H9 (cell line): Measurements from ENCODE around the gene UBXN11. TPM values are rescaled to one million over a fixed set of nuclear protein-coding genes. Genes with fewer than 3 reads are reported as not detected.

ENCODE experiments used
- DNase-seq: peaks from one replicate; pipeline ENCODE4 v3.0.0-alpha.2; 2017
- H2AFZ ChIP-seq: one replicate; pipeline ENCODE4 v1.6.1; 2013; ENCODE audit warnings: mild to moderate bottlenecking, low read length, control low read depth, moderate library complexity
- H2AK5ac ChIP-seq: 2 replicates; pipeline ENCODE4 v1.6.1; 2013; ENCODE audit warnings: low read length, control low read depth, mixed read lengths; ENCODE audit not compliant: insufficient read length
- H2BK120ac ChIP-seq: one replicate; pipeline ENCODE4 v1.6.1; 2013; ENCODE audit warnings: low read depth, mild to moderate bottlenecking, low read length, control low read depth, inconsistent platforms; ENCODE audit not compliant: poor library complexity, severe bottlenecking
- H2BK12ac ChIP-seq: 2 replicates; pipeline ENCODE4 v1.6.1; 2013; ENCODE audit warnings: low read length, control low read depth, mixed read lengths, low read depth; ENCODE audit not compliant: insufficient read length
- H2BK15ac ChIP-seq: 2 replicates; pipeline ENCODE4 v1.6.1; 2013; ENCODE audit warnings: low read depth, low read length, control low read depth
- H2BK20ac ChIP-seq: one replicate; pipeline ENCODE4 v1.6.1; 2013; ENCODE audit warnings: low read depth, mild to moderate bottlenecking, low read length, control low read depth, inconsistent platforms; ENCODE audit not compliant: poor library complexity, severe bottlenecking
- H2BK5ac ChIP-seq: 2 replicates; pipeline ENCODE4 v1.6.1; 2013; ENCODE audit warnings: low read length, control low read depth, mixed read lengths; ENCODE audit not compliant: insufficient read length
- H3K14ac ChIP-seq: 2 replicates; pipeline ENCODE4 v1.6.1; 2013; ENCODE audit warnings: low read length, control low read depth; ENCODE audit not compliant: insufficient read depth
- H3K18ac ChIP-seq: 2 replicates; pipeline ENCODE4 v1.6.1; 2013; ENCODE audit warnings: low read depth, mild to moderate bottlenecking, mixed read lengths, low read length, control low read depth; ENCODE audit not compliant: insufficient read length
- H3K23ac ChIP-seq: 2 replicates; pipeline ENCODE4 v1.6.1; 2013; ENCODE audit warnings: low read length, control low read depth, mixed read lengths, low read depth; ENCODE audit not compliant: insufficient read length
- H3K23me2 ChIP-seq: 2 replicates; pipeline ENCODE4 v1.6.1; 2013; ENCODE audit warnings: low read depth, mild to moderate bottlenecking, mixed read lengths, low read length, control low read depth; ENCODE audit not compliant: insufficient read length, poor library complexity, severe bottlenecking
- H3K27ac ChIP-seq: 2 replicates; pipeline ENCODE4 v1.5.1; 2013; ENCODE audit warnings: low read length, control low read depth, mixed read lengths, low read depth; ENCODE audit not compliant: insufficient read length
- H3K27me3 ChIP-seq: 2 replicates; pipeline ENCODE4 v1.6.1; 2013; ENCODE audit warnings: low read length, control low read depth, inconsistent platforms; ENCODE audit not compliant: insufficient read depth
- H3K4ac ChIP-seq: 2 replicates; pipeline ENCODE4 v1.6.1; 2013; ENCODE audit warnings: low read depth, mild to moderate bottlenecking, control low read depth, inconsistent platforms, low read length, moderate library complexity
- H3K4me1 ChIP-seq: 2 replicates; pipeline ENCODE4 v1.6.1; 2013; ENCODE audit warnings: low read length, control low read depth, inconsistent platforms; ENCODE audit not compliant: insufficient read depth
- H3K4me2 ChIP-seq: 2 replicates; pipeline ENCODE4 v1.6.1; 2013; ENCODE audit warnings: low read length, control low read depth, mixed read lengths; ENCODE audit not compliant: insufficient read length, insufficient read depth
- H3K56ac ChIP-seq: 2 replicates; pipeline ENCODE4 v1.6.1; 2013; ENCODE audit warnings: low read depth, mild to moderate bottlenecking, mixed read lengths, low read length, control low read depth; ENCODE audit not compliant: insufficient read length
- H3K79me1 ChIP-seq: 2 replicates; pipeline ENCODE4 v1.6.1; 2013; ENCODE audit warnings: low read depth, mild to moderate bottlenecking, moderate library complexity, low read length, control low read depth, inconsistent platforms; ENCODE audit not compliant: insufficient read depth, poor library complexity, severe bottlenecking
- H3K79me2 ChIP-seq: 2 replicates; pipeline ENCODE4 v1.6.1; 2013; ENCODE audit warnings: low read length, control low read depth, inconsistent platforms; ENCODE audit not compliant: insufficient read depth
- H3K9ac ChIP-seq: 2 replicates; pipeline ENCODE4 v1.6.1; 2013; ENCODE audit warnings: low read length, control low read depth, mixed read lengths; ENCODE audit not compliant: insufficient read length; ENCODE audit errors: extremely low read depth
- H3K9me3 ChIP-seq: one replicate; pipeline ENCODE4 v1.6.1; 2013; ENCODE audit warnings: low read depth, low read length, inconsistent platforms; ENCODE audit not compliant: control insufficient read depth
- H3T11ph ChIP-seq: one replicate; pipeline ENCODE4 v1.6.1; 2013; ENCODE audit warnings: mild to moderate bottlenecking, low read length, control low read depth, inconsistent platforms
- H4K20me1 ChIP-seq: one replicate; pipeline ENCODE4 v1.6.1; 2013; ENCODE audit not compliant: control insufficient read depth, insufficient read length, insufficient read depth
- H4K5ac ChIP-seq: 2 replicates; pipeline ENCODE4 v1.6.1; 2013; ENCODE audit warnings: low read depth, mild to moderate bottlenecking, mixed read lengths, low read length, control low read depth; ENCODE audit not compliant: insufficient read length
- H4K8ac ChIP-seq: replicated peaks from 2 replicates; pipeline ENCODE4 v1.6.1; 2013; ENCODE audit warnings: low read length, control low read depth, mixed read lengths, low read depth; ENCODE audit not compliant: insufficient read length
- H4K91ac ChIP-seq: 2 replicates; pipeline ENCODE4 v1.6.1; 2013; ENCODE audit warnings: low read depth, mild to moderate bottlenecking, moderate library complexity, mixed read lengths, low read length, control low read depth; ENCODE audit not compliant: insufficient read length
- H3K27ac Mint-ChIP-seq, 3 experiments: 2 replicates in 2 of 3; 3 replicates in 1 of 3; pipeline ENCODE4 v1.8.0; 2020 to 2021; ENCODE audit warnings: mixed read lengths in 3 of 3, mild to moderate bottlenecking in 1 of 3, moderate library complexity in 1 of 3
- H3K27me3 Mint-ChIP-seq: 2 replicates; pipeline ENCODE4 v1.8.0; 2021; ENCODE audit warnings: low read depth, mild to moderate bottlenecking, moderate library complexity, mixed read lengths
- H3K36me3 Mint-ChIP-seq, 3 experiments: 2 replicates in 2 of 3; 3 replicates in 1 of 3; pipeline ENCODE4 v1.8.0; 2020 to 2021; ENCODE audit warnings: low read depth in 3 of 3, mixed read lengths in 3 of 3; ENCODE audit not compliant: insufficient read depth in 1 of 3
- H3K4me1 Mint-ChIP-seq, 2 experiments: 2 replicates each; pipeline ENCODE4 v1.8.0; 2020; ENCODE audit warnings: mixed read lengths in 2 of 2
- H3K4me3 Mint-ChIP-seq, 2 experiments: 2 replicates in 1 of 2; 3 replicates in 1 of 2; pipeline ENCODE4 v1.8.0; 2020 to 2021; ENCODE audit warnings: mild to moderate bottlenecking in 2 of 2, mixed read lengths in 2 of 2, moderate library complexity in 1 of 2
- H3K9me3 Mint-ChIP-seq, 2 experiments: 2 replicates in 1 of 2; 3 replicates in 1 of 2; pipeline ENCODE4 v1.8.0; 2020; ENCODE audit warnings: mild to moderate bottlenecking in 2 of 2, mixed read lengths in 2 of 2, moderate library complexity in 1 of 2
- CTCF ChIP-seq: fragments of 200-600 bp; sonication (generic); conservative IDR thresholded peaks from 3 replicates; pipeline ENCODE4 v1.8.0; 2021; ENCODE audit warnings: antibody characterized with exemption, mild to moderate bottlenecking
- WGBS: extraction: QIAGEN DNeasy Blood & Tissue Kit; methylation state at CpG from one replicate; pipeline ENCODE4 v1.1.7; 2013; ENCODE audit warnings: missing lambda C conversion rate, low lambda C conversion rate, mixed read lengths; ENCODE audit not compliant: insufficient read length; ENCODE audit errors: extremely low coverage; 5-methylcytosine and 5-hydroxymethylcytosine counted together
- total RNA-seq: library from RNA; stranded (reverse); gene quantifications from 2 replicates; pipeline ENCODE4 v1.2.1, GENCODE V29; 2021

The UBXN11 gene
- total RNA-seq, 1 experiment from 2014 or later: 13.7 TPM

GRCh38 chr1:26287811-26288210 lies 18.6 kb downstream of the UBXN11 start:
- H3K27ac Mint-ChIP-seq: no peak overlapping the region
- H3K36me3 Mint-ChIP-seq: peaks cover 0 to 11% (median 3%) of the 10 kb centered on the region in 3 experiments; a peak in 3 of 7 replicates
- Histone ChIP-seq H2BK15ac (no peak overlapping the region), H2BK120ac (no peak overlapping the region), H3K27me3 (no peaks in the 10 kb centered on the region), H3K9ac (no peak overlapping the region), H3K23ac (no peak overlapping the region), H3K27ac (no peak overlapping the region), H4K8ac (no peak overlapping the region), H2AK5ac (no peak overlapping the region), H2BK20ac (no peak overlapping the region), H4K20me1 (no peaks in the 10 kb centered on the region), H2BK12ac (no peak overlapping the region), H2AFZ (no peak overlapping the region), H3K56ac (no peak overlapping the region), H3K18ac (no peak overlapping the region), H3K4me1 (peaks cover 3% of the 10 kb centered on the region; the same call in 1 of the 2 replicates), H3K4ac (no peak overlapping the region), H2BK5ac (no peak overlapping the region), H3K79me1 (no peaks in the 10 kb centered on the region), H3K9me3 (no peaks in the 10 kb centered on the region), H3T11ph (no peak overlapping the region), H3K23me2 (no peaks in the 10 kb centered on the region), H3K14ac (no peak overlapping the region), H4K5ac (no peak overlapping the region), H4K91ac (no peak overlapping the region), H3K4me2 (no peak overlapping the region), H3K79me2 (no peaks in the 10 kb centered on the region)
- DNase-seq: no peak
- no peak overlapping the region for H3K4me3 Mint-ChIP-seq
- WGBS: no CpG with 5 or more reads among the region's 5 CpGs
- H3K9me3 Mint-ChIP-seq: no peaks in the 10 kb centered on the region; a peak in 1 of 5 replicates
- H3K4me1 Mint-ChIP-seq: peaks cover 34 to 47% of the 10 kb centered on the region in 2 experiments
- no peaks in the 10 kb centered on the region; the same call in 1 of the 2 replicates for H3K27me3 Mint-ChIP-seq
- no peak for TF ChIP-seq CTCF
